Skeletal muscle cell (primary cell): ENCODE measurements around the gene ETV3L.

Experiments
- DNase-seq: peaks from one replicate; pipeline ENCODE4 v3.0.0-alpha.2; 2010; ENCODE audit warnings: low read depth
- H3K4me3 ChIP-seq: 2 replicates; pipeline ENCODE4 v1.5.1; 2011; ENCODE audit warnings: low read depth, mild to moderate bottlenecking, control low read depth, low read length, moderate library complexity

ETV3L gene

DNA sequence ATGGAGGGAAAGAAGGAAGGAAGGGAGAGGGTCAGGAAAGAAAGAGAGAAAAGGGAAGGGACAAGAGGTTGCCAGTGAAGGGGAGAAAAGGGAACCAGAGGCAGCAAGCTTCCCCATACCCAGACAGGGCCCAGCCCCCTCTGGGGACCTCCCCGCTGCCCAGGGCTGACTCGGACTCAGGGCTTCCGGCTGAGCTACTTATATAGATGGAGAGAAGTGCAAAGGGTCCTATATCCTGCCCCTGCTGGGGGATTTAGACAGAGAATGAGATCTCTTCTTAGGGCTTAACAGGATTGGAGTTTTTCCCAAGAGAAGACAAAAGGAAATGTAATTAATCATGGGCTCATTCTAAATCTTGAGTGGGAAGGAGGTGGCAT is at the start of gene ETV3L:
Gene ETV3L, minus strand, starts transcription at position 176 of the 377 bp plus-strand sequence. CDS start 285 bp downstream, outside the sequence.
- H3K4me3 ChIP-seq: no peak within 1 kb of the TSS
- no peak for DNase-seq

GRCh38 chr1:157147906-157148700 is 48.5 kb upstream of the ETV3L start:
- H3K4me3 ChIP-seq: no peak overlapping the region
- DNase-seq: no peak

DNA sequence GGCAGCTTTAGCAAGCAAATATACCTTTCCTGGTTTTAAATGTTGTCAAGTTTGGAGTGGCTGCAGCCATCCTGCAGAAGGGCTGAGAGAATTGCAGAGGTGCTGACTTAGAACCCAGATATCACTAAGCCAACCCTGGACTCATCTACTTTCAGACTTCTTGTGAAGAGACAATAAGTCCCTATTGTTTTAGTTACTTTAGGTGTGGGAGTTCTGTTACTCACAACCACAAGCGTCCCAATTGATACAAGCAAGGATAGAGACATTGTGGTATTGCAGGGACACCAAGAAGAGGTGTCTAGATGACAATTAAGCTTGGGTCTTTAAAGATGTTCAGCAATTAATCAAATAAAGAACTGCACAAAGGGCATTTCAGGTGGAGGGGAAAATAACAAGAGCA is 47.4 kb upstream of the ETV3L start:
- H3K4me3 ChIP-seq: no peak overlapping the region
- DNase-seq: no peak

DNA sequence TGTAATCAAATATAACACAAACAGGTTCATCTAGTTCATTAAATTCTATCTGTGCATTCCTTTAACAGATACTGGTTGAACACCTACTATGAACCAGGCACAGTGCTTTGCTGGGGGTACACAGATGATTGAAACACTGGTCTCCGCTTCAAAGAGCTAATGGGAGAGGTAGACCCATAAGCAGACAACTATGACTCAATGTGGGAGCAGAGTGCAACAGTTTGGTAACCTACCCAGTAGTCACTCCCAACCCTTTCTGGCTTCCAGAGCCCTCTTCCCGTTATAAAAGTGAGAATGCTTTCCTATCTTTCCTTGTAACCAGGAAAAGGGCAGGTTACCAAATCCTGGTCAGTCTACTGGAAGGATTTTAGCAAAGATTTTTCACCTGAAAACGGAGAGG is 46.6 kb upstream of the ETV3L start:
- no peak overlapping the region for H3K4me3 ChIP-seq
- no peak for DNase-seq

DNA sequence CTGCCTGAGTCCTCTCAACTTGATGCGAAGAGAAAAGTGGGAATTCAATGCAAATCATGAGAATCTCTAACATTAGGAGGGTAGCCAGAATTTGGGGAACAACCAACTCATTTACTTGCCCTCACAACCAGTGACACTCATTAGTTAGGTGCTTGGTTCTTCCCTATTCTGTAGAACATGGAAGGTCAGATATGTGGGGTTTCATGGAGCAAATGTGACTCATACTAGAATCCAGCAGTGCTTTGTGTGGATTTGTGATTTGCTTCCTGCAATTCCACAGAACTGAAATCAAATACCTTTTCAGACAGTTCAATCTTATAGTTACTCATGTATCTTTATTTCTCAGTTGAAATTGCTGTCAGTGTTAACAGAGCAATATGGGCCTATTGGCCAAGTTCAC is 45.5 kb upstream of the ETV3L start:
- DNase-seq: no peak
- no peak overlapping the region for H3K4me3 ChIP-seq

DNA sequence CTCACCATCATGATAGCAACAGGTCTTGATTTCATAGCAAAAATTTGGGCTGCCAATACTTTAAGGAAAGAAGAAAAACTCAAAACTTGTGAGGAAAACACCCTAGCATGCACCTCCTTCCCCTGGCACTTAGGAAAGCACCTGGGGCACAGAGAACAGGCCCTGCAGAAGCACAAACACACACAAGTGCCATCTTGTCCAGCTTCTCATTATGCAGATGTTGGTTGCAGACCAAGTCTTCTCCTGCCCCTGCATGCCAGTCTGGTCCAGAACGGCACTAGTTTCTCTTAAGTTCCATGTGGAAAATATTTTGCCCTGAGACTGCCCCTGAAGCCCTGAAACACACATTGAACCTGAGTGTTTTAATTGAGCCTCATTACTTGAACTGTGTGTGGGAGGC is 44.9 kb upstream of the ETV3L start:
- H3K4me3 ChIP-seq: no peak overlapping the region
- DNase-seq: no peak

DNA sequence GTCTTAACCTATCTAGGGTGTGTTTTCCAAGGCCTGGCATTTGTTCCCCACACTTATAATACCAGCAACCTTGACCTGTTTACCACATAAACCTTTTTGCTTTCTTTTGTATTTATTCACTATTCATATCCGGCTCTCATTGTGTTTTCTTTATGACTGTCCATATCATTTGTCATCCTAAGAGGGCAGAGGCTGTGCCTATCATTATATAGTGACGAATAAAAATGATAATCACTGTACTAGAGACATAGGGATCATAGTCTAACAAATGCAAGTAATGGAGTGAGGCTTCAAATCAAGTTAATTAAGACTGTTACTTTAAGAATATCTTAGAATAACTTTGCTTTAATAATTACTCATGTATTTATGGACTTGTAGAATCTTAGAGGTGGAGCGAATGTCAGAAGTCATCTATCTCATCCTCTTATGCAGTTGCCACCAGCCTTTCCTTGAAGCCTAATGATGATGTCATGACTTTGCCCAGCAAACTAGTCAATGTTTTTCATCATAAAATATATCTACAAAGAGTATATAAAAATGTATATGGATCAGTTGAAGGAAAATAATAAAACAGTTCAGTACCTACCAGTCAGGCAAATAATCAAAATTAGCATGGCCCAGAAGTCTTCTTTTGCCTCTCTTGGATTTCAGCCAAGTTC is 43.3 kb upstream of the ETV3L start:
- no peak overlapping the region for H3K4me3 ChIP-seq
- no peak for DNase-seq

DNA sequence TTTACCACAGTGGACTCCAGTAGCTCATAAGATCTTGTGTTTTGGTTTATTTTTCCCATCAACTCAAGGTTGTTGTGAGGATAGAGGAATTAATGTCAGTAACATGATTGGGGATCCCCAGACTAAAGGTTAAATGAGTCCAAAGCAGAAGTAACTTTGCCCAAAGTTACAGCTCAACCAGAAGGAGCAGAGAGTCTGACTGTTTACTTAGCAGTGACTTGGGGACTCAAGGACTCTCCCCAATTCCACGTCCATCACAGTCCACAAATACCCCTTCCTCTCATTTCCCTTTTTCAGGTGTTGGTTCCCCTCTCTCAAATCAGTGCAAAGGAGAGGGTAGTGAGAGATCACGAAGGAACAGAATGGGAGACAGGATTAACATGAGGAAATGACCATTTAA is 42.6 kb upstream of the ETV3L start:
- no peak for DNase-seq
- no peak overlapping the region for H3K4me3 ChIP-seq

GRCh38 chr1:157141212-157141855 is 41.7 kb upstream of the ETV3L start:
- no peak overlapping the region for H3K4me3 ChIP-seq
- DNase-seq: no peak

- no peak overlapping the region for H3K4me3 ChIP-seq
- DNase-seq: no peak
Measured at GRCh38 chr1:157140063-157140588, 40.5 kb upstream of the ETV3L start.

DNA sequence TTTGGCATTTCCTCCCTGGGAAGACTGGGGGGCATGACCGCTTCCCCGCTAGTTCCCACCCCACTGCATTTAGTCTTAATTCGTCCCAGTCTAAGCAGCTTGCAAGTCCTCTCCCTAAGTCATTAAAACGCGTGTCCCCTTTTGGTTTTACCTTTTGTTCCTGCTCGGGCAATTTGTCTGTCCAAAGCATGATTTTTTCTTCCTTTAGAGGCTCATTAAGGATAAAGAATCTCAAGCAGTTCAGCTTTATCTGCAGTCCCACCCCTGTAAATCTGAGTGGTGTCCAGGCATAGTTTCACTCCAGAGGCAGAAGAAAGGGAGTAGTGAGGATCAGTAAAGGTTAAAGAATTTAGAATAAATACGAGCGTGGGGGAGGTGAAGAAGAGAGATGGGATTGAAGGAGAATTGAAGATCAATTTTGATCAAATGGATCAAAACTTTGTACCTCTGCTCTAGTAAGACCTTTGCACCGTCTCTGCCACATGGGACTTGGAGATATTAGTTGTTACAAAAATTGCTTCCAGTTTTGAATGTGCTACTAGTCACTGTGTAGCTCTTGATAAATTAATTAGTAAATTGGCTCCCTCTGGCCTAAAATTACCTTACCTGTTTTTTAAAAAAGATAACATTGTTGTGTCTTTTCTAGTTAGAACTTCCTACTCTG is 39.6 kb upstream of the ETV3L start:
- DNase-seq: no peak
- H3K4me3 ChIP-seq: peak overlapping the region; percentile 98

- H3K4me3 ChIP-seq: peak within 1 kb of the TSS; percentile 98
- DNase-seq: peak; percentile 79
Measured at GRCh38 chr1:157138220-157139051, 38.8 kb upstream of the ETV3L start, which contains the start of gene ETV3. Gene ETV3 (minus strand): TSS chr1:157138395. CDS start chr1:157136352, 2,043 bp downstream.

DNA sequence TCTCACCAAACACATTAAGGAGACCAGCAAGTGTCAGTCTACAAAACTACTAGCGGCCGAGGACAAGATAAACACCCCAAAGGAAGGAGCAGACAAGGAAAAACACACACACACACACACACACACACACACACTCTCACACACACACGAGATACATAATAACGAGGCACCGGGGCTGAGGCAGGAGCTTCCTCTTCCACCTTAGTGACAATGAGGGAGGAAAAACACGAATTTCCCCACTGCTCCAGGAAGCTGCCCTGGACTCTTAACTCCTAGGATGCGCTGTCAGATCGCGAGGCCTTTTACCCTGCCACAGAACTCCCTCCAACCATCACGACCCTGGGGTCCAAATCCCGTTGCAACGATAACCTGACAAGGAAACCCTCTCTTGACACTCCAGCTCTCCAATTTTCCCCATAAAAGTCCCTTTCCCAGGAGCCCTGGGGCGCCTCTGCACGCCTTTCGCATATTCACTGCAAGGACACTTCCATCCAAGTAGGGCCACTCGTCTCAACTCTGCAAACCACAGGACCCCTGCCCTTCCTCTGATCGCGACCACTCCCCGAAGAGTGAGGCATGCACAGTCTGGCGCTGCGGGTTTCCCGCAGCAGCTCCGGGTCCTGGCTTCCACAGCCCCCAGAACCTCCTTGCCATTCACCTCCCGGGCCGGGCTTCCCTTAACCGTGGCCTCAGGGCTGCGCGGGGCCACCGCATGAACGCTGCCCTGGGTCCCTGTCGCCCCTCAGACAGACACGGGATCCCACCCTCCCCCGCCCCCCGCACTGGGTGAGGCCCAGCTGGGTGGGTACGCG is 38.0 kb upstream of the ETV3L start:
- DNase-seq: no peak
- H3K4me3 ChIP-seq: peak overlapping the region; percentile 98

DNA sequence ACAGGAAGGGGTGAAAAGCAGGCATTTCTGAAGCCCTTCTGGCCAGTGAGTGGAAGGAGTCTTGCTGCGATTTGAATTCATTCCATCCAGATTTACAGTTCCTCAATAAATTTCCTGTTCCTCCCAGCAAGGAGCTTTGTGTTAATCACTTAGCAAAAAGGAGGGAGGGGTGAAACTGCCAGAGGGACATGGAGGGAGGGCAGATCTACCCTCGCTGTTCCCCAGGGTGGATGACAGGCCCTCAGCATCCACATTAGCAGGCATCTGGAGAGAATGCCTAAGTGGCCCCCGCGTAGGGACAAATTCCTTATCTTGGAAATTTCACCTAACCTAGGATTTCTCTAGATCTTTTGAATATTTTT is 37.4 kb upstream of the ETV3L start:
- DNase-seq: no peak
- H3K4me3 ChIP-seq: peak overlapping the region; percentile 98

GRCh38 chr1:157136133-157136532 is 36.5 kb upstream of the ETV3L start:
- no peak for DNase-seq
- no peak overlapping the region for H3K4me3 ChIP-seq

DNA sequence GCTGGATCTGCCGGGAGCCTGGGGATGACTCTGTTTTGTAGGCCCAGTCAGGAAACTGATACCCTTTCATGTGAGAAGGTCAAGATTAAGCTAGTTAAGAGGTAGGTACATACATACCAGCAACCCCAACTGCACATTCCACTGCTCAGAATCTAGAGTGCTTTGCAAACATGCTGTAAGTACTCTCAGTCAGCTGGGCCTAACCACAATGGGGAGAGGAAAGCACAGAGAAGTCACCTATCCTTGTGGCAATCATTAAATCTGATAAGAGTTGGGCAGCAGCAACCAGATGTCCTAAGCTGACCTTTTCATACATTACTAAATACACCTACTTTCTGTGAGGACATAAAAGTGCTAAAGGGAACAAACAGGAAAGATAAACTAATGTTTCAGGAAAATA is 36.0 kb upstream of the ETV3L start:
- H3K4me3 ChIP-seq: no peak overlapping the region

DNA sequence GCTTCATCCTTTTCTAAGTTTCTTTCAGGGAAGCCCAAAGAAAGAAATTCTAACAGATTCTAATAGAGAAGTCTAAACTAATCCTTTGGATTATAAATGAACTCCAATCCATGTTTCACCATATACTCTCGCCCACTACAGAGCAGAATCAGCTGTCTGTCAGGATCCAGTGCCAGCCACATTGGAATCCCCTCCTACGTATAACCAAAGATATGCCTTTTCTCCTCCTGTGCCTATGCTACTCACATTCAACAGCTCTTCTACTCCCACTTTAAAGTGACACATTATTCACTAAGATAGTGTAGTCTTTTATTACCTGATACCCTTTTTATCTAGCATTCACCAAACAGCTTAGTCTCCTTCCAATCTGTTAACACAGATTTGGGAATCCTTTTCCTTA is 35.5 kb upstream of the ETV3L start:
- no peak for DNase-seq

More for the DNA sequence above, 36.0 kb upstream of the ETV3L start:
- no peak for DNase-seq

GRCh38 chr1:157134442-157134841 is 34.8 kb upstream of the ETV3L start:
- H3K4me3 ChIP-seq: no peak overlapping the region
- no peak for DNase-seq

More for the DNA sequence above, 35.5 kb upstream of the ETV3L start:
- H3K4me3 ChIP-seq: no peak overlapping the region
